OCI-LY3 (cell line): ENCODE data around the gene C1RL.

Experiments used
- H2AFZ ChIP-seq: fragments of 200-600, 300-600 bp; shearing (Covaris generic); 2 replicates; pipeline ENCODE4 v1.6.0; 2014; ENCODE audit warnings: antibody characterized with exemption, low read depth, low read length
- H3K27ac ChIP-seq: fragments of 200-600, 300-600 bp; sonication (generic); 2 replicates; pipeline ENCODE4 v1.5.1; 2014; ENCODE audit warnings: mild to moderate bottlenecking, low read length, moderate library complexity, mixed read lengths
- H3K27me3 ChIP-seq: fragments of 200-600, 300-600 bp; sonication (generic); 2 replicates; pipeline ENCODE4 v1.6.1; 2014; ENCODE audit warnings: low read depth, low read length, mixed read lengths
- H3K36me3 ChIP-seq: fragments of 200-600, 300-600 bp; sonication (generic); replicated peaks from 2 replicates; pipeline ENCODE3; 2014; ENCODE audit warnings: low read depth, low read length, mixed read lengths
- H3K4me1 ChIP-seq: fragments of 300-600, 200-600 bp; sonication (generic); 2 replicates; pipeline ENCODE4 v1.6.1; 2014; ENCODE audit warnings: low read length, mixed read lengths
- H3K4me2 ChIP-seq: fragments of 200-600, 300-600 bp; sonication (generic); 2 replicates; pipeline ENCODE4 v1.6.1; 2014; ENCODE audit warnings: low read length, mixed read lengths
- H3K4me3 ChIP-seq: fragments of 300-600, 200-600 bp; sonication (generic); 2 replicates; pipeline ENCODE4 v1.5.1; 2014; ENCODE audit warnings: antibody characterized with exemption, mild to moderate bottlenecking, low read length, moderate library complexity
- H3K79me2 ChIP-seq: fragments of 300-600, 200-600 bp; shearing (Covaris generic); 2 replicates; pipeline ENCODE4 v1.6.1; 2014; ENCODE audit warnings: mild to moderate bottlenecking, low read length, mixed read lengths
- H3K9ac ChIP-seq: fragments of 300-600, 200-600 bp; shearing (Covaris generic); 2 replicates; pipeline ENCODE4 v1.6.0; 2014; ENCODE audit warnings: mild to moderate bottlenecking, low read length, moderate library complexity
- H3K9me3 ChIP-seq: fragments of 200-600, 300-600 bp; shearing (Covaris generic); 2 replicates; pipeline ENCODE4 v1.6.1; 2014; ENCODE audit warnings: low read length, mixed read lengths; ENCODE audit not compliant: insufficient read depth
- H4K20me1 ChIP-seq: fragments of 200-600, 300-600 bp; sonication (generic); 2 replicates; pipeline ENCODE4 v1.6.1; 2016; ENCODE audit warnings: low read length, mixed read lengths; ENCODE audit not compliant: insufficient read depth
- CTCF ChIP-seq: fragments of 200-600, 300-600 bp; sonication (generic); IDR thresholded peaks from 2 replicates; pipeline ENCODE4 v1.5.1; 2014; ENCODE audit warnings: antibody characterized with exemption, low read length, low read depth
- EZH2phosphoT487 ChIP-seq: fragments of 200-600 bp; shearing (Covaris generic); IDR thresholded peaks from 2 replicates; pipeline ENCODE4 v1.6.1; 2018; ENCODE audit warnings: antibody characterized with exemption, mixed run types, low read depth

The C1RL gene

GRCh38 chr12:7129287-7129871, 20.4 kb upstream of the C1RL start:
- TF ChIP-seq CTCF, result no peak
- no peak for TF ChIP-seq EZH2phosphoT487
- no peaks in the 10 kb centered on the region for H3K9me3 ChIP-seq
- no peaks in the 10 kb centered on the region for H4K20me1 ChIP-seq
- no peaks in the 10 kb centered on the region for H3K36me3 ChIP-seq
- H3K4me3 ChIP-seq, result peak overlapping the region; percentile 78
- peak overlapping the region; percentile 83; the same call in 1 of the 2 replicates for H2AFZ ChIP-seq
- peak overlapping the region; percentile 65 for H3K9ac ChIP-seq
- H3K27ac ChIP-seq, result no peak overlapping the region
- H3K4me1 ChIP-seq, result peaks cover 9% of the 10 kb centered on the region; the same call in 1 of the 2 replicates
- H3K79me2 ChIP-seq, result no peaks in the 10 kb centered on the region
- H3K4me2 ChIP-seq, result peak overlapping the region; percentile 94
- H3K27me3 ChIP-seq, result peaks cover 7% of the 10 kb centered on the region

GRCh38 chr12:7128681-7129286, 19.8 kb upstream of the C1RL start, which contains the start of gene RBP5:
Gene RBP5, minus strand, starts transcription at chr12:7128889. Its CDS starts 114 bp downstream, at chr12:7128775.
- Histone ChIP-seq H3K9ac (peak within 1 kb of the TSS; percentile 65), H3K27ac (no peak within 1 kb of the TSS), H2AFZ (peak within 1 kb of the TSS; percentile 83; the same call in 1 of the 2 replicates)

GRCh38 chr12:7127916-7128626, 19.1 kb upstream of the C1RL start:
- Histone ChIP-seq H3K9ac (no peak overlapping the region), H3K4me1 (peaks cover 9% of the 10 kb centered on the region; the same call in 1 of the 2 replicates), H4K20me1 (no peaks in the 10 kb centered on the region), H3K79me2 (no peaks in the 10 kb centered on the region), H3K4me3 (no peak overlapping the region), H3K4me2 (no peak overlapping the region), H3K27me3 (peaks cover 7% of the 10 kb centered on the region), H3K36me3 (no peaks in the 10 kb centered on the region), H3K27ac (no peak overlapping the region), H2AFZ (no peak overlapping the region), H3K9me3 (no peaks in the 10 kb centered on the region)
- TF ChIP-seq CTCF (no peak), EZH2phosphoT487 (no peak)

More at GRCh38 chr12:7128681-7129286, 19.8 kb upstream of the C1RL start, which contains the start of gene RBP5:
- H3K4me1 ChIP-seq, result peaks cover 9% of the 10 kb centered on the region; the same call in 1 of the 2 replicates
- TF ChIP-seq CTCF (no peak), EZH2phosphoT487 (no peak)
- H3K79me2 ChIP-seq, result no peaks in the 10 kb centered on the region
- H3K27me3 ChIP-seq, result peaks cover 7% of the 10 kb centered on the region
- H3K9me3 ChIP-seq, result no peaks in the 10 kb centered on the region
- H3K4me3 ChIP-seq, result peak within 1 kb of the TSS; percentile 78
- H3K36me3 ChIP-seq, result no peaks in the 10 kb centered on the region
- peak within 1 kb of the TSS; percentile 94 for H3K4me2 ChIP-seq
- H4K20me1 ChIP-seq, result no peaks in the 10 kb centered on the region

- Histone ChIP-seq H2AFZ (no peak overlapping the region), H3K4me1 (peaks cover 3% of the 10 kb centered on the region; the same call in 1 of the 2 replicates), H3K27ac (no peak overlapping the region), H3K4me2 (no peak overlapping the region), H3K9ac (no peak overlapping the region), H3K4me3 (no peak overlapping the region), H3K36me3 (no peaks in the 10 kb centered on the region), H3K79me2 (no peaks in the 10 kb centered on the region), H3K27me3 (peaks cover under 1% of the 10 kb centered on the region; the same call in 1 of the 2 replicates), H3K9me3 (no peaks in the 10 kb centered on the region), H4K20me1 (no peaks in the 10 kb centered on the region)
- TF ChIP-seq EZH2phosphoT487 (no peak), CTCF (no peak)
Observed at GRCh38 chr12:7125632-7126227, 16.7 kb upstream of the C1RL start.
